Measurements from ENCODE around the gene SLC25A26. TPM values are rescaled to one million over a fixed set of nuclear protein-coding genes. Genes with fewer than 3 reads are reported as not detected.

The SLC25A26 gene
- total RNA-seq, 1 donor from 2014 or later = 18.0 TPM

DNA sequence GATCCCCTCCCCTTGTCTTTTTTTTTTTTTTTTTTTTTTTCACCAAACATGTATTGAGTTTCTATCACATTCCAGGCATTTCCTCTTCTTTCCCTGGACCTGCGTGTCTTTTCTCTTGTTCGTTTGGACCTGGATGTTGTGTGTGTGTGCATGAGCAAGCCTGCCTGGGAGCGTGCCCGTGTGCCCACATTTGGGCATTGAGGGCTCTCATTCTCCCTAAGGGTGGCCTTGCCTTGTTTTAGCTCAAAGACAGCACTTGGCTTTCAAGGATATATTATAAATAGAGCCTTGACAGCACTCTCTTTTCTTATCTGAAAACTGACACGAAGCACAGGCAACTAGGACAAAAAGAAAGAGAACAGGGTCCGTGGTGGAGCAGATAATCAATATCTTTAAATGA lies 39.0 kb upstream of the SLC25A26 start:
- DNase-seq (no peak), ATAC-seq (no peak)
- Histone ChIP-seq H3K4me1 (no peaks in the 10 kb centered on the region), H3K27me3 (no peaks in the 10 kb centered on the region), H3K9me3 (no peaks in the 10 kb centered on the region), H3K36me3 (no peaks in the 10 kb centered on the region), H3K4me3 (no peak overlapping the region), H3K27ac (no peak overlapping the region)
- intact Hi-C loops (cut with DNase I) = no loop called here
- no peak for TF ChIP-seq CTCF (IDR thresholded peaks at IDR 0.05)

GRCh38 chr3:66182246-66182645 lies 38.6 kb upstream of the SLC25A26 start:
- Histone ChIP-seq H3K27ac (no peak overlapping the region), H3K36me3 (no peaks in the 10 kb centered on the region), H3K4me1 (no peaks in the 10 kb centered on the region), H3K4me3 (no peak overlapping the region), H3K27me3 (no peaks in the 10 kb centered on the region), H3K9me3 (no peaks in the 10 kb centered on the region)
- intact Hi-C loops (cut with DNase I) = no loop called here
- ATAC-seq (no peak), DNase-seq (no peak)
- no peak for TF ChIP-seq CTCF (IDR thresholded peaks at IDR 0.05)

DNA sequence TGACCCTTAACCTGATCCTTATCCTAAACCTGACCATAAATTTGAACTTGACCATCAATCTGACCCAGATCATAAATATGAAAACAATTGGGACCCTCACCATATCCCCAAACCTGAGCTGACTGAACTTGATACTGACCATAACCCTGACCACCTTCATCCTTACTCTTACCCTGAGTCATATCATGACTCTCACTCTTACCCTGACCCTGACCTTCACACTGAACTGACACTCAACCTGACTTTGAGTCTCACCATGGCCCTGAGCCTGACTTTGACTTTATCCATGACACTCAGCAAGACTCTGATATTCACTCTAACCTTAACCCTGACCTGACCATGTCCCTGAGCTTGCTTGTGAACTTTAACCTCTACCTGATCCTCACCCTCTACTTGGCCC lies 34.3 kb upstream of the SLC25A26 start:
- Histone ChIP-seq H3K36me3 (no peaks in the 10 kb centered on the region), H3K27me3 (no peaks in the 10 kb centered on the region), H3K9me3 (no peaks in the 10 kb centered on the region), H3K27ac (no peak overlapping the region), H3K4me3 (no peak overlapping the region), H3K4me1 (no peaks in the 10 kb centered on the region)
- DNase-seq = no peak
- no peak for ATAC-seq
- intact Hi-C loops (cut with DNase I) = no loop called here
- TF ChIP-seq CTCF (IDR thresholded peaks at IDR 0.05) = no peak

DNA sequence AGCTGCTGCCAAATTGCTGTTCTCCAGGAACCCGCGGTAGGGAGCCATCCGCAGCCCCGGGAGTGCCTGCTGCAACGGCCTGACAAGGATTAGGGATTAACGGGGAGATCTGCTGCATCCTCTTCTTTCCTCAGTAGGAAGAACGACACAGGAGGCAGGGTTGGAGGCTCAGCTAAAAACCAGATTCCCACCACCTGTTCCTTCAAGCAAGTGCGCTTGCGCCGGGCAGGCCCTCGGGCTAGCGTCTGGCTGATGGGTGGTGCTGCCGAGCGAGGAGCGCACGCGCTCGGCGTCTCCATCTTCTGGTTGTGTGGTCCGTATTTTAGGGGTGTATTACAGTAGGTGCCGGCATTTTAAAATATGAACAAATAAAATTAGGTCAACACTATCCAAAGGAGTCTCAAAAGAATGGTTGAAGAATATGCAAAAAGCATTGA lies 25.4 kb upstream of the SLC25A26 start:
- ATAC-seq (peak; percentile 62), DNase-seq (peak; percentile 71)
- no peak overlapping the region for H3K27ac ChIP-seq
- peaks cover 14% of the 10 kb centered on the region for H3K27me3 ChIP-seq
- H3K4me3 ChIP-seq = no peak overlapping the region
- intact Hi-C loops (cut with DNase I) = no loop called here
- H3K4me1 ChIP-seq = no peaks in the 10 kb centered on the region
- no peaks in the 10 kb centered on the region for H3K9me3 ChIP-seq
- H3K36me3 ChIP-seq = no peaks in the 10 kb centered on the region
- TF ChIP-seq CTCF (IDR thresholded peaks at IDR 0.05) = no peak

- no peak overlapping the region for H3K27ac ChIP-seq
- H3K4me1 ChIP-seq = no peaks in the 10 kb centered on the region
- no peak overlapping the region for H3K4me3 ChIP-seq
- no peaks in the 10 kb centered on the region for H3K36me3 ChIP-seq
- ATAC-seq = no peak
- peak; percentile 38 for TF ChIP-seq CTCF (IDR thresholded peaks at IDR 0.05)
- intact Hi-C loops (cut with DNase I) = no loop called here
- no peak for DNase-seq
- H3K9me3 ChIP-seq = no peaks in the 10 kb centered on the region
- peaks cover 14% of the 10 kb centered on the region for H3K27me3 ChIP-seq
Observed at GRCh38 chr3:66196633-66197032, 24.2 kb upstream of the SLC25A26 start.

- TF ChIP-seq CTCF (IDR thresholded peaks at IDR 0.05) = no peak
- intact Hi-C loops (cut with DNase I) = no loop called here
- DNase-seq (no peak), ATAC-seq (peak; percentile 12)
- peaks cover 14% of the 10 kb centered on the region for H3K27me3 ChIP-seq
- H3K4me3 ChIP-seq = no peak overlapping the region
- no peak overlapping the region for H3K27ac ChIP-seq
- no peaks in the 10 kb centered on the region for H3K4me1 ChIP-seq
- H3K9me3 ChIP-seq = no peaks in the 10 kb centered on the region
- H3K36me3 ChIP-seq = no peaks in the 10 kb centered on the region
Observed at GRCh38 chr3:66198437-66199088, 22.2 kb upstream of the SLC25A26 start.
